ENCODE results near the gene UMODL1.

UMODL1 gene

DNA sequence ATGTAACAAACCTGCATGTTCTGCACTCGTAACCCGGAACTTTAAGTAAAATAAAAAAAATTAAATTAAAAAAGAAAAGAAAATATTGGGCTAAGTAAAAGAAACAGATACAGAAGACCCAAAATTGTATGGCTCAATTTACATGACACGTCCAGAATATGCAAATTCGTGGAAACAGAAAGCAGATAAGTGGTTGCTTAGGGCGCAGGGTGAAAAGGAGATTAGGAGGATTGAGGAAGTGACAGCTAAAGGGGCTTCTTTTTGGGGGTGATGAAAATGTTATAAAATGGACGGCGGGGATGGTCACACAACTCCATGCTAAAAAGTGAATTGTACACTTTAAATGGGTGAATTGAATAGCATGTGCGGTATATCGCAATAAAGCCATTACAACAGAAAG lies 33.6 kb upstream of the UMODL1 start:
- Histone ChIP-seq H3K27me3 (ENCODE audit: insufficient read depth, low read length) (no peaks in the 10 kb centered on the region), H3K23ac (ENCODE audit: low read length) (no peak overlapping the region), H3K79me1 (ENCODE audit: low read length) (no peaks in the 10 kb centered on the region), H2BK5ac (ENCODE audit: low read depth, low read length, poor library complexity) (no peak overlapping the region), H4K8ac (ENCODE audit: low read depth, low read length) (no peak overlapping the region), H2BK120ac (ENCODE audit: insufficient read depth, low read length, poor library complexity) (no peak overlapping the region), H3K79me2 (ENCODE audit: control insufficient read depth, insufficient read depth, low read length, poor library complexity) (no peaks in the 10 kb centered on the region), H3K18ac (ENCODE audit: low read length) (no peak overlapping the region), H3K4ac (ENCODE audit: low read depth, low read length) (no peak overlapping the region), H3K9ac (ENCODE audit: low read length) (no peak overlapping the region), H2BK12ac (ENCODE audit: low read length) (no peak overlapping the region), H3K14ac (ENCODE audit: low read length) (no peak overlapping the region), H4K12ac (ENCODE audit: low read depth, low read length) (no peak overlapping the region), H2AFZ (ENCODE audit: insufficient read depth, low read length, poor library complexity) (no peak overlapping the region), H2AK5ac (ENCODE audit: low read length) (no peak overlapping the region), H3K4me3 (ENCODE audit: low read depth, low read length) (no peak overlapping the region), H4K91ac (ENCODE audit: low read depth, low read length) (no peak overlapping the region), H3K4me1 (ENCODE audit: control insufficient read depth in 1 of 2, insufficient read depth in 2 of 2, low read length in 2 of 2) (peaks cover 0 to 8% of the 10 kb centered on the region in 2 experiments), H3K9me3 (ENCODE audit: insufficient read depth, low read depth, low read length) (peaks cover 3% of the 10 kb centered on the region), H3K4me2 (ENCODE audit: low read length) (no peak overlapping the region), H3K27ac (ENCODE audit: low read depth, low read length) (no peak overlapping the region), H3K36me3 (ENCODE audit: control insufficient read depth in 1 of 2, insufficient read depth in 2 of 2, low read length in 2 of 2) (no peaks in the 10 kb centered on the region)
- WGBS (ENCODE audit: extremely low coverage, insufficient coverage, insufficient read length), result no CpG with 5 or more reads among the region's 9 CpGs
- no peak for DNase-seq

DNA sequence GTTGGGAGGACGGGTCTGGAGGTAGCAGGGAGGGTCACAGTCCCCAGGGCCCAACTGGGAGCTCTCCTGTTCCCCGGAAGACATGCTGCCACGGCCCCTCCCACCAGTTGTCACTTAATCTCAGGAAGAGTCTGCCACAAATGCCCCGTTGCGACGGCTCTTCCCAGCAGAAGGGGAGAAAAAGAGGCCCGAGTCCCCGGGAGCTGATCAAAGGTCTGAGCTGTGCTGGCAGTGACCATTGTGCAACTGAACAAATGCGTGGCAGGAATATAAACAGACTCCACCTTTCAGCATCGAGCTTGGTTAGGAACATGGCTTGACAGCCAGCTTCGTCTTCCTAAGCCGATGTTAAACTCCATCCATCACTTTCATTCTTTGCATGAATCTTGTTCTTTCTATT lies 33.2 kb upstream of the UMODL1 start:
- Histone ChIP-seq H4K12ac (ENCODE audit: low read depth, low read length) (no peak overlapping the region), H2AFZ (ENCODE audit: insufficient read depth, low read length, poor library complexity) (no peak overlapping the region), H3K9ac (ENCODE audit: low read length) (no peak overlapping the region), H2BK12ac (ENCODE audit: low read length) (no peak overlapping the region), H3K18ac (ENCODE audit: low read length) (no peak overlapping the region), H2BK5ac (ENCODE audit: low read depth, low read length, poor library complexity) (no peak overlapping the region), H3K4me1 (ENCODE audit: control insufficient read depth in 1 of 2, insufficient read depth in 2 of 2, low read length in 2 of 2) (peaks cover 0 to 8% of the 10 kb centered on the region in 2 experiments), H3K23ac (ENCODE audit: low read length) (no peak overlapping the region), H3K4me2 (ENCODE audit: low read length) (no peak overlapping the region), H3K79me2 (ENCODE audit: control insufficient read depth, insufficient read depth, low read length, poor library complexity) (no peaks in the 10 kb centered on the region), H3K27me3 (ENCODE audit: insufficient read depth, low read length) (no peaks in the 10 kb centered on the region), H2BK120ac (ENCODE audit: insufficient read depth, low read length, poor library complexity) (no peak overlapping the region), H3K36me3 (ENCODE audit: control insufficient read depth in 1 of 2, insufficient read depth in 2 of 2, low read length in 2 of 2) (no peaks in the 10 kb centered on the region), H4K8ac (ENCODE audit: low read depth, low read length) (no peak overlapping the region), H3K9me3 (ENCODE audit: insufficient read depth, low read depth, low read length) (peaks cover 3% of the 10 kb centered on the region), H2AK5ac (ENCODE audit: low read length) (no peak overlapping the region), H3K79me1 (ENCODE audit: low read length) (no peaks in the 10 kb centered on the region), H3K4ac (ENCODE audit: low read depth, low read length) (no peak overlapping the region), H4K91ac (ENCODE audit: low read depth, low read length) (no peak overlapping the region), H3K27ac (ENCODE audit: low read depth, low read length) (no peak overlapping the region), H3K4me3 (ENCODE audit: low read depth, low read length) (no peak overlapping the region), H3K14ac (ENCODE audit: low read length) (no peak overlapping the region)
- WGBS (ENCODE audit: extremely low coverage, insufficient coverage, insufficient read length), result no CpG with 5 or more reads among the region's 12 CpGs
- DNase-seq, result no peak

DNA sequence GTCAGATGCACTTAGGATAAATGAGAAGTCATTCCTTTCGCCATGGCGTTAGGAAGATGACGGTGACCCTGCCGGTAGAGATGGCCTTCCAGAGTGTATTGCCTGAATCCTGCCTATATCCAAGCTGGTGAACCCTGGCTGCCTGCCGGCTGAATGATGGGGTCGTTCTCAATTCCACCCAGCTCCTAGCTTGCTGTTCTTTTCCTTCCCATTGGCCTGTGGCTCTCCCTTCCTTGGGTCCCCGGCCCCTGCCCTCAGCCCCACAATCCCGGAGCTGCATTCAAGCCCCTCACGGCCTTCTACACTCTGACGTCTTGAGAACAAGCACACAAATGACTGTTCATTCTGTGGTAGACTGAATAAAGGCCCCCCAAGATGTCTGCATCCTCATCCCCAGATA lies 32.7 kb upstream of the UMODL1 start:
- Histone ChIP-seq H3K4me3 (ENCODE audit: low read depth, low read length) (no peak overlapping the region), H4K12ac (ENCODE audit: low read depth, low read length) (no peak overlapping the region), H2BK12ac (ENCODE audit: low read length) (no peak overlapping the region), H3K23ac (ENCODE audit: low read length) (no peak overlapping the region), H2BK5ac (ENCODE audit: low read depth, low read length, poor library complexity) (no peak overlapping the region), H3K18ac (ENCODE audit: low read length) (no peak overlapping the region), H3K36me3 (ENCODE audit: control insufficient read depth in 1 of 2, insufficient read depth in 2 of 2, low read length in 2 of 2) (no peaks in the 10 kb centered on the region), H3K79me2 (ENCODE audit: control insufficient read depth, insufficient read depth, low read length, poor library complexity) (no peaks in the 10 kb centered on the region), H3K14ac (ENCODE audit: low read length) (no peak overlapping the region), H3K9ac (ENCODE audit: low read length) (no peak overlapping the region), H3K9me3 (ENCODE audit: insufficient read depth, low read depth, low read length) (peaks cover 3% of the 10 kb centered on the region), H3K27me3 (ENCODE audit: insufficient read depth, low read length) (no peaks in the 10 kb centered on the region), H2AK5ac (ENCODE audit: low read length) (no peak overlapping the region), H3K4me2 (ENCODE audit: low read length) (no peak overlapping the region), H4K91ac (ENCODE audit: low read depth, low read length) (no peak overlapping the region), H3K4ac (ENCODE audit: low read depth, low read length) (no peak overlapping the region), H4K8ac (ENCODE audit: low read depth, low read length) (no peak overlapping the region), H3K4me1 (ENCODE audit: control insufficient read depth in 1 of 2, insufficient read depth in 2 of 2, low read length in 2 of 2) (peaks cover 0 to 8% of the 10 kb centered on the region in 2 experiments), H3K79me1 (ENCODE audit: low read length) (no peaks in the 10 kb centered on the region), H3K27ac (ENCODE audit: low read depth, low read length) (no peak overlapping the region), H2AFZ (ENCODE audit: insufficient read depth, low read length, poor library complexity) (no peak overlapping the region), H2BK120ac (ENCODE audit: insufficient read depth, low read length, poor library complexity) (no peak overlapping the region)
- DNase-seq, result no peak
- no CpG with 5 or more reads among the region's 10 CpGs for WGBS (ENCODE audit: extremely low coverage, insufficient coverage, insufficient read length)

DNA sequence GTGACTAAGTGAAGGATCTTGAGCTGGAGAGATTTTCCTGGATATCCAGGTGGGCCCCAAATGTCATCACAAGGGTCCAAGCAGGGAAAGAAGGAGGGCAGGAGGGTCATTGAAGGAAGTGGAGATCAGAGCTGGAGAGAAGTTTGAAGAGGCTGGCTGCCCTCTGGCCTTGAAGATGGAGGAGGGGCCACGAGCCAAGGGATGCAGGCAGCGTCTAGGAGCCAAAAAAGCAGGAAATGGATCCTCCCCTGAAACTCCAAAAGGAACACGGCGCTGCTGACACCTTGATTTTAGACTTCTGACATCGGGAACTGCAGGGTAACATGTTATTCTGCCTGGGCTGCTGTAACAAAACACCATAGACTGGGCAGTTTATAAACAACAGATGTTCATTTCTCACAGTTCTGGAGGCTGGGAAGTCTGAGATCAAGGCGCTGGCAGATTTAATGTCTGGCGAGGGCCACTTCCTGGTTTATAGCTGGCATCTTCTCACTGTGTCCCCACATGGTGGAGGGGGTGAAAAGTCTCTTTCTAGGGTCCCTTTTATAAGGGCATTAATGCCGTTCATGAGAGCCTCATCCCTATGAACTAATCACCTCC lies 32.2 kb upstream of the UMODL1 start:
- H3K79me1 ChIP-seq (ENCODE audit: low read length), result no peaks in the 10 kb centered on the region
- H2AK5ac ChIP-seq (ENCODE audit: low read length), result no peak overlapping the region
- no peak overlapping the region for H2AFZ ChIP-seq (ENCODE audit: insufficient read depth, low read length, poor library complexity)
- H3K23ac ChIP-seq (ENCODE audit: low read length), result no peak overlapping the region
- no peaks in the 10 kb centered on the region for H3K36me3 ChIP-seq (ENCODE audit: control insufficient read depth in 1 of 2, insufficient read depth in 2 of 2, low read length in 2 of 2)
- H3K9ac ChIP-seq (ENCODE audit: low read length), result no peak overlapping the region
- peaks cover 3% of the 10 kb centered on the region for H3K9me3 ChIP-seq (ENCODE audit: insufficient read depth, low read depth, low read length)
- no peak overlapping the region for H2BK5ac ChIP-seq (ENCODE audit: low read depth, low read length, poor library complexity)
- H3K4me1 ChIP-seq (ENCODE audit: control insufficient read depth in 1 of 2, insufficient read depth in 2 of 2, low read length in 2 of 2), result peaks cover 0 to 8% of the 10 kb centered on the region in 2 experiments
- H2BK12ac ChIP-seq (ENCODE audit: low read length), result no peak overlapping the region
- no peak overlapping the region for H4K91ac ChIP-seq (ENCODE audit: low read depth, low read length)
- DNase-seq, result no peak
- H3K4ac ChIP-seq (ENCODE audit: low read depth, low read length), result no peak overlapping the region
- no peak overlapping the region for H4K12ac ChIP-seq (ENCODE audit: low read depth, low read length)
- no peak overlapping the region for H2BK120ac ChIP-seq (ENCODE audit: insufficient read depth, low read length, poor library complexity)
- H3K4me3 ChIP-seq (ENCODE audit: low read depth, low read length), result no peak overlapping the region
- no CpG with 5 or more reads among the region's 8 CpGs for WGBS (ENCODE audit: extremely low coverage, insufficient coverage, insufficient read length)
- H3K27me3 ChIP-seq (ENCODE audit: insufficient read depth, low read length), result no peaks in the 10 kb centered on the region
- H3K79me2 ChIP-seq (ENCODE audit: control insufficient read depth, insufficient read depth, low read length, poor library complexity), result no peaks in the 10 kb centered on the region
- H3K4me2 ChIP-seq (ENCODE audit: low read length), result no peak overlapping the region
- H3K14ac ChIP-seq (ENCODE audit: low read length), result no peak overlapping the region
- no peak overlapping the region for H3K27ac ChIP-seq (ENCODE audit: low read depth, low read length)
- no peak overlapping the region for H4K8ac ChIP-seq (ENCODE audit: low read depth, low read length)
- no peak overlapping the region for H3K18ac ChIP-seq (ENCODE audit: low read length)

Measured in trophoblast cell (in vitro differentiated cells and primary cell).